GM12878 (cell line): ENCODE measurements around the gene TPGS2.

Source experiments
- CTCF ChIP-seq, 3 experiments: IDR thresholded peaks in 2 of 3; conservative IDR thresholded peaks in 1 of 3; 2 replicates each; pipeline ENCODE4 v1.5.1; 2011; ENCODE audit warnings: low read depth in 3 of 3, low read length in 3 of 3, mild to moderate bottlenecking in 3 of 3, control low read depth in 2 of 3, moderate library complexity in 2 of 3, inconsistent platforms in 1 of 3, mixed read lengths in 1 of 3; ENCODE audit not compliant: control insufficient read depth in 2 of 3, insufficient read depth in 1 of 3; ENCODE audit errors: extremely low read depth in 1 of 3
- GABPA ChIP-seq: IDR thresholded peaks from 2 replicates; pipeline ENCODE4 v1.6.1; 2014; ENCODE audit warnings: antibody characterized with exemption, low read depth, mild to moderate bottlenecking, inconsistent platforms
- HDAC2 ChIP-seq: fragments of 200-600 bp; sonication (generic); IDR thresholded peaks from 2 replicates; pipeline ENCODE4 v1.6.1; 2017
- HSF1 ChIP-seq: fragments of 150-350 bp; IDR thresholded peaks from 2 replicates; pipeline ENCODE4 v1.6.1; 2014; ENCODE audit warnings: mild to moderate bottlenecking, low read depth, low read length
- POLR2A ChIP-seq: IDR thresholded peaks from 2 replicates; pipeline ENCODE4 v1.6.1; 2011; ENCODE audit warnings: low read depth, mild to moderate bottlenecking, low read length
- STAT1 ChIP-seq: fragments of 450-650 bp; conservative IDR thresholded peaks from 2 replicates; pipeline ENCODE4 v1.6.1; 2014; ENCODE audit warnings: antibody characterized with exemption, mild to moderate bottlenecking
- TAF1 ChIP-seq: IDR thresholded peaks from 2 replicates; pipeline ENCODE4 v1.6.1; 2011; ENCODE audit warnings: mild to moderate bottlenecking, low read depth, low read length, borderline replicate concordance
- USF1 ChIP-seq: IDR thresholded peaks from 2 replicates; pipeline ENCODE4 v1.6.1; 2011; ENCODE audit warnings: borderline replicate concordance, low read depth, mild to moderate bottlenecking, moderate library complexity, mixed read lengths, low read length; ENCODE audit not compliant: insufficient read depth; ENCODE audit errors: extremely low read length
- ZNF384 ChIP-seq: IDR thresholded peaks from 2 replicates; pipeline ENCODE4 v1.6.1; 2012; ENCODE audit warnings: low read depth, mild to moderate bottlenecking, low read length, improper control_type of control experiment, borderline replicate concordance

- no peak for TF ChIP-seq TAF1
- no peak for TF ChIP-seq HSF1
- TF ChIP-seq USF1 = no peak
- no peak for TF ChIP-seq ZNF384
- no peak for TF ChIP-seq CTCF (IDR thresholded peaks at IDR 0.05 in 2 of 3, conservative IDR thresholded peaks at IDR 0.05 in 1 of 3; ENCODE audit: control insufficient read depth in 2 of 3, extremely low read depth in 1 of 3, insufficient read depth in 1 of 3, low read depth in 3 of 3, low read length in 3 of 3)
- TF ChIP-seq STAT1 = no peak
- TF ChIP-seq HDAC2 = no peak
- TF ChIP-seq POLR2A = no peak
- no peak for TF ChIP-seq GABPA
Observed at GRCh38 chr18:36792634-36793283, 36.0 kb downstream of the TPGS2 start.
